ENCODE data around the gene LDHA.

Gene LDHA

DNA sequence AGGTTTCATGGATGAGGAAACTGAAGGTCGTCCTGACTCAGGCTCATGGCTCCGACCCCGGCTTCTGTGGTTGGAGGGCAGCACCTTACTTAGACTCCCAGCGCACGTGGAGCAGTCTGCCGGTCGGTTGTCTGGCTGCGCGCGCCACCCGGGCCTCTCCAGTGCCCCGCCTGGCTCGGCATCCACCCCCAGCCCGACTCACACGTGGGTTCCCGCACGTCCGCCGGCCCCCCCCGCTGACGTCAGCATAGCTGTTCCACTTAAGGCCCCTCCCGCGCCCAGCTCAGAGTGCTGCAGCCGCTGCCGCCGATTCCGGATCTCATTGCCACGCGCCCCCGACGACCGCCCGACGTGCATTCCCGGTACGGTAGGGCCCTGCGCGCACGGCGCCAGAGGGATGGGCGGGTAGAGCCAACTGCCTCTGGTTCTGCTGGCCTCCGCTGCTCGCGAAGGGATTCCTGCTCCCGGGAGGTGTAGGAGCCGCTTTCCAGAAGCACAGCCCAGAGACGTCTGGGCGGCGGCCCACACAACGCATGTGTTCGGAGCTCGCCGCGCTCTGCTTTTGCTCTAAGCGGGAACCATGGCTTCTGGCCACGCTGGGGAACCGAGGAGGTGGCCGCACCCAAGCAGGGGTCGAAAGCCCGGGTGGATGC is at the start of gene LDHA:
LDHA (plus strand) TSS at position 289 of the 653 bp plus-strand sequence. CDS start 2,280 bp downstream, outside the sequence.
- DNase-seq (ENCODE audit: low spot score) = peak; percentile 96

DNA sequence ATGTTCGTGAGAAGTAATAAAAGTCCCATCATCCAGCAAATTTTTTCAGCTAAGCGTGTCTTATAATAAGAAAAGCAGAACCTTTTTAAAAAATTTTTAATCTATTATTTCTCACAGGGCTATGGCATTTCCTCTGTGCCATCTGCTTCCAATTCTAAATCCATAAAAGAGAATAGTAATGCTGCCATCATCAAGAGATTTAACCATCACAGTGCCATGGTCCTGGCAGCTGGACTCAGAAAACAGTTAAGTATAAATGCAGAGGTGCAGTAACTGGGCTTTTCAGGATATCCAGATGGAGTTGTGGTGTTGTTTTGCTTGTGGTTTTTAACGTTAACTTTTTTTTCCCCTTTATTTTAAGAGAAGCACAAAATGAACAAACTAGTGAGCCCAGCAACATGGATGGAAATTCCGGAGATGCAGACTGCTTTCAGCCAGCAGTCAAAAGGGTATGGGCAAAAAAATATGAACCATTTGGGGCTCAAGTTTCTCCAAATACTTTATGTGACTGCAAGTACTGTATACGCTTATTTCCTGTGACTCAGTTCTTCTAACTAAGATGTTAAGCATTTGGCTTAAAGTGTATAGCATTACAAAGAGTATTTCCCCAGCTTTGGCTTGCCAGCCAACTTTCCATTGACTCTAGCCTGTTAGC is 46.8 kb upstream of the LDHA start:
- no peak for DNase-seq (ENCODE audit: low spot score)

DNA sequence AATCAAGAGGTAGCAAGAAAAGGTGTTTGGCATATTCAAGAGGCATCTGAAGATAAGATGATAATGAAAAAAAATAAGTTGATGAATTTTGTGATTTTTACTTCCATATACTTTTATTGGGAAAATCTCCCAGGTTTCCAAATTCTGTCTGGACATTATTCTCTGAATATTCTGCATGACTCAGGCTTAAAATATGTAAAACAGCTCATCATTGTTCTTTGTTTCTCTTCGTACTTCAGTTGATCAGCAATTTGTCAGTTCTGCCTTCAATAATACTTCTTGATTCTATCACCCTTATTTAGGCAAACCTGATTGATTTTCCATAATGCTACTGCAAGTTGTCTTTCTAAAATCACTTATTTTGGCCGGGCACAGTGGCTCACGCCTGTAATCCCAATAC is 41.8 kb upstream of the LDHA start:
- DNase-seq (ENCODE audit: low spot score) = no peak

DNA sequence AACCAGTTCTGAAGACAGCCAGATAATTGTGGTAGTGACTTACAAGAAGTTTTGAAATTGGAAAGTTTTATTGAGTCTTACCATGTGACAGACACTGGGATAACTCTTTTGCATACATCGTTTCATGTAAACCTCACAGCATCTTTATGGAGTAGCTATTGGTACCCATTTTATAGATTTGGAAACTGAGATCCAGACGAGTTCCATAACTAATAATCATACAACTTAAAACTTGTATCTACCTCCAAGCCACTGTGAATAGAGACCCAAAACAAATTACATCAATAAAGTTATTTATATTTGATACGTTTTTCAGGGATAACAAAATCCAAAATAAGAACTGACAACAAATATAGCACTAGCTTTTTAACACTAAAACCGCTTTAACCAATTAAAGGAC is 35.7 kb upstream of the LDHA start:
- DNase-seq (ENCODE audit: low spot score) = no peak

DNA sequence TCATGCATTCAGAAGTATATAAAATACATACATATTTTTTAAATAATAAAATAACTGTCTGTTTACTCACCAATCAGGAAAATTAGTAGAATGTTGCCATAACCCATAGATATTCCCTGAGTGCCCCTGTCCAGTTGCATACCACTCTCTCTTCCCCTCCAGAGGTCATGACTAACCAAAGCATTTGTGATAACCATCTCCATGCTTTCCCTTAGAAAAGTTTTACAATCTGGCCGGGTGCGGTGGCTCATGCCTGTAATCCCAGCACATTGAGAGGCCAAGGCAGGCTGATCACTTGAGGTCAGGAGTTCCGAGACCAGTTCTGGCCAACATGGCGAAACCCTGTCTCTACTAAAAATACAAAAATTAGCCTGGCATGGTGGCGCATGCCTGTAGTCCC is 33.2 kb upstream of the LDHA start:
- DNase-seq (ENCODE audit: low spot score) = no peak

DNA sequence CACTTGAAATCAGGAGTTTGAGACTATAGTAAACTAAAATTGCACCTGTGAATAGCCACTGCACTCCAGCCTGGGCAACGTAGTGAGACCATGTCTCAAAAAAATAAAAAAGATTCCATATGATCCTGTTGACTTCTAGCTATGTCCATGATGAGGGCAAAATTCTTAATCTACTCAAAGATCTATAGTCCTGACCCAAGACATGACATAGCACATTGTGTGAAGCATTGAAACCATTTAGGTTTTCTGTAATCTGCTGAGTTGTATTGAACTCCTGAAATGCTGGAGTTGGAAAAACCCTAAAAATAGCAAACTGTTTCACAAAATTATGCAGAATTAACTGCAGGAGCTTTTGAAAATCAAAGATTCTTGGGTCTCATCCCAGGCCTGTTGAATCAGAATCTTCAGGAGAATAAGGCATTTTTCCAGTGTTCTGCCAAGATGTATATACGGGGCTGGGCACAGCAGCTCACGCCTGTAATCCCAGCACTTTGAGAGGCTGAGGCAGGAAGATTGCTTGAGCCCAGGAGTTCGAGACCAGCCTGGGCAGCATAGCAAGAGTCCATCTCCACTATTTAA is 29.8 kb upstream of the LDHA start:
- DNase-seq (ENCODE audit: low spot score) = no peak

DNA sequence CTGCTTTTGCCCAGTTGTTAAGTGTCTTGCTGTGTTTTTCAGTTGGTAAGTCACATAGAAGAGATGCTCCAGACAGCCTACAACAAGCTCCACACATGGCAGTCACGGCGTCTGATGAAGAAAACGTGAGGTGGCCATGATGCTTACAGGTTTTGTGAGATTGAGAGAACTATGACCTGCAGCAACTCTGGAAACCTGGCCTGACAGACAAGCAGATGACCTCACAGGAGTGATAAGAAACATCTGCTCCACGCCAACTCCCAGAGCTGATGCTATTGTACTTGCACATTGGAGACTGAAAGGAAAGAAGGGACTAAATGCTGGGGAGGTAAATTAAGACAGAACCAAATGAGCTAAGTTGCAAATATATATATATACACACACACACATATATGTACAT is 28.6 kb upstream of the LDHA start:
- no peak for DNase-seq (ENCODE audit: low spot score)

DNA sequence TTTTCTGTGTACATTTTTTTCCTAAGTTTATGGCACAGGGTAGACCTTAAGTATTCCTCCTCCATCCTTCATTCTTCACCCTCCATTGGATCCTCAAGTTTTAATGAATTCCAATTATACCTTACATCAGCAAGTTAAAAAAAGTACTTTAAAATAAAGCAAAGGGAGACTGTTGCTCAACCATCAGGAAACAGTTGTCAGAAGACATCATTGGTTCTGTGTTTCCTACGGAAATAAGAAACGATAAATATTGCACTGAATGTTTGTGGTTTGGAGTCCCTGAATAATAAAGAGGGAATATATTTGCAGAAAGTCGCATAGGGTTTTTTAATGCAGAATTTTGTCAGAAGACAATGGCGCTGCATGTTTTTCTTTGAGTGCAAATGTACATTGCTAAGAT is 28.1 kb upstream of the LDHA start:
- no peak for DNase-seq (ENCODE audit: low spot score)

DNA sequence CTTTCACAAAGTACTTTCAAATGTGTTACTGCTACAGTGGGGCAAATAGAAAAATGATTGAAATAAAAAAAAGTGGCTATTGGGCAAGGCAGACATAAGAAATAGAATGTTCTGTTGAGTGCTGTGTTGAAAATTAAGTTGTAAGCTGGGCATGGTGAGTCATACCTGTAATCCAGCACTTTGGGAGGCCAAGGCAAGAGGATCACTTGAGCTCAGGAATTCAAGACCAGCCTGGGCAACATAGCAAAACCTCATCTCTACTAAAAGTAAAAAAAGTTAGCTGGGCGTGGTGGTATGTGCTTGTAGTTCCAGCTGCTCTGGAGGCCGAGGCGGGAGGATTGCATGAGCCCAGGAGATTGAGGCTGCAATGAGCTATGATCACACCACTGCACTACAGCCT is 26.9 kb upstream of the LDHA start:
- DNase-seq (ENCODE audit: low spot score) = no peak

DNA sequence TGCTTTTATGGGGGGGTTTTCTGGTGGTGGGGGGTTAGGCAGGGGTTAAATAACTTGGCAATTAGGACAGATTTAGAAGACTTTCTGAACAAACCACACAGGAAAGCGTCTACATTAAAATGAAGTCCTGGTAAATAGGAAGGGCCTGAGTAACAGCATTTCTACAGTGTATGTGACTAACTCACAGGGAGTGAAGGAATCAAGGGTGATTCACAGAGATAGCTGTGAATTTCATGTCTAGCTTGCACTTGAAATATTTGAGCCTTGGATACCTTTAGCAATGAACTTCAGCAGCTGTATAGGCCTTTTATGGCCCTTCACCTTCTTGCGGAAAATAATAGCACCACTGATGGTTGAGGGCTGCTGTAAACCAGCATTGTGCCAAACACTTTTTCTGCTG is 26.1 kb upstream of the LDHA start:
- no peak for DNase-seq (ENCODE audit: low spot score)

DNA sequence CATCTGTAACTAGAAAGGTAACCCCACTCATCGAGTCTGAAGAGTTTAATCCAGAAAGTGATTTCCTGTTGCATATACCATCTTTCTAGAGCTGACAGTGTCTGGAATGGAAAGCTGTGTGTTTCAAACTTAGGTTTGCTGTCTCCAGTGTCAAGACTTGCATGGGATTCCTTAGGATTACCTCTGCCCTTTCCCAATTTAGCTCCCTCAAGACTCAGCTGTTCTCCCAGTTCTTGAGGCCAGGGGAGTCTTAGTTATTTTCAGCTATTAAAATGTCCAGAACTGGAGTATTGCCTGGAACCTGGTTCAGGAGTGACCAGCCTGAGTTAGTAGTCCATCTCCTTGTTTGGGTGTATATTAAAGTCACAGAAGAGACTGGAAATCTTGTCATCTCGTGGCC is 25.0 kb upstream of the LDHA start:
- no peak for DNase-seq (ENCODE audit: low spot score)

DNA sequence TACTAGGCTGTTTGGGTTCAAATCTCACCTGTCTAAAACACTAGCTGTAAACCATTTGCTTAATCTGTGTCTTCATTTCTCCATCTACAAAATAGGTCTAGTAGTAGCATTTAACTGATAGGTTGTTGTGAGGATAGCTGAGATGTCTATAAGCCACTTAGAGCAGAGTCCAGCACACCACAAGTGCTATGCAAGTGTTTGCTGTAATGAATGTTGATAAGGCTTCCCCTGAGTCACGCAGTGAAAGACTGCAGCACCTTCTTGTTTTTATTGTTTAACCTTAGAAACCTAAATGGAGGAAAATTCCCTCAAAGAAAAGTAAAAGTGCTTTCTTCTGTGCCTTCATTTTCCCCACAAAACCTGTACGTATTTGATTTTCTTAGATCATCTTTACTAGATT is 23.1 kb upstream of the LDHA start:
- DNase-seq (ENCODE audit: low spot score) = no peak

DNA sequence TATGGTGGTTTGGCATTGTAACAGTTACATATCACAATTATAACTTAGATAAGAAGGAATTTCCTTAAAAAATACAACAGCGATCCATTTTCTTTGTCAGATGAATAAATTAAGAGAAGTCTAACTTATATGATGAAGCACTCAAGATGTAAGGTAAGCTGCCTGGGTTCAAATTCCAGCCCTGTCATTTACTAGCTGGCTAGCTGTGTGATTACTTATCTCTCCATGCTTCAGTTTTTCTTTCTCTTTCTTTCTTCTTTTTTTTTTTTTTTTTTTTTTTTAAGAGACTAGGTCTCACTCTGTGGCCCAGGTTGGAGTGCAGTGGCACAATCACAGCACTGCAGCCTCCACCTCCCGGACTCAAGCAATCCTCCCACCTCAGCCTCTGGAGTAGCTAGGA is 22.2 kb upstream of the LDHA start:
- no peak for DNase-seq (ENCODE audit: low spot score)

DNA sequence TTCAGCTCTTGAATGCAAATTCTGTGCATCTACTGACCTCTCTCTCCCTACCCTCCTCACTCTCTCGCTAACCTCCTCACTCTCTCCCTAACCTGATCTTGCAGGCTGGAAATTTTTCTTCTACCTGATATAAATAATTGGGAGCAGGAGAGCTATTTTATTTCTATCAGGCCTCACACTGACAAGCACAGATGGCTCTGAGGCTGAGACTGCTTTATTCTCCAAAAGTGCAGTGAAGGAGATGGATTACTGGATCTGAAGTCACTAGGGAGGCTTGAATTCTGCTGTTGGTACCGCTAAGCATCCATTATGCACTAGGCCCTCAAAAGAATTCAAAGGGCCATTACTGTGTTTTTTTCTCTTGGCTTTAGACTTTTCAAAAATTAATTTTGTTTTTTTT is 19.4 kb upstream of the LDHA start:
- no peak for DNase-seq (ENCODE audit: low spot score)

DNA sequence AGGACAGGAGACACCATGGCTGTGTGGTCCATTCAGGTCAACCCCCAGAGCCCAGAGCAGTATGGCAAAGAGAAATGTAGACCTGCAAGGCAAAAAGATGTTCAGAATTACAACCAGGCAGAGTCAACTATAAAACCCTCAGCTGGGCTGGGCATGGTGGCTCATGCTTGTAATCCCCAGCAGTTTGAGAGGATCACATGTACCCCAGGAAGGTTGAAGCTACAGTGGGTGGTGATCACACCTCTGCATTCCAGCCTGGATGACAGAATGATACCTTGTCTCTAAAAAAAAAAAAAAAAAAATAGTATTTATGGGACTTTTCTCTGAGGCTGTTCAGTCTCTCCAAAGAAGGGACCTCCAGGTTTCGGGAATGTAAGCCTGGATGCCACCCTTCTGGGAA is 18.4 kb upstream of the LDHA start:
- DNase-seq (ENCODE audit: low spot score) = no peak

DNA sequence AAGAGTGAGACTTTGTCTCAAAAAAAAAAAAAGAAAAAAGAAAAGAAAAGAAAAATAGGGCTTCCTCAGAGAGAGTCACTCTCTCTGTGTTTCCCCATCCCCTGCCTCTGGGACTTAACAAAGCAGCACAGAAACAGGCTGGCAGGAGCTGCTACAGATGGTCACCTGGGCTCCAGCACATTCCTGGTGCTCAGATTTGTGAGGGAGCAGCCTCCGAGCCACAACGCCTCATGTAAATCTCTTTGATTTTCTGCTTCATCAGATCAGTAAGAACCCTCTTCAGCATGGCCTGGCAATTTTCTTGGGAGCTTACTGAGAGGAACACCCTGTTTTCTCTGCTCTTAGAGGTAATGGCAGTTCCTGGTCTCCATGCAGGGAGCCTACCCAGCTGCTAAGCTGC is 15.2 kb upstream of the LDHA start:
- no peak for DNase-seq (ENCODE audit: low spot score)

DNA sequence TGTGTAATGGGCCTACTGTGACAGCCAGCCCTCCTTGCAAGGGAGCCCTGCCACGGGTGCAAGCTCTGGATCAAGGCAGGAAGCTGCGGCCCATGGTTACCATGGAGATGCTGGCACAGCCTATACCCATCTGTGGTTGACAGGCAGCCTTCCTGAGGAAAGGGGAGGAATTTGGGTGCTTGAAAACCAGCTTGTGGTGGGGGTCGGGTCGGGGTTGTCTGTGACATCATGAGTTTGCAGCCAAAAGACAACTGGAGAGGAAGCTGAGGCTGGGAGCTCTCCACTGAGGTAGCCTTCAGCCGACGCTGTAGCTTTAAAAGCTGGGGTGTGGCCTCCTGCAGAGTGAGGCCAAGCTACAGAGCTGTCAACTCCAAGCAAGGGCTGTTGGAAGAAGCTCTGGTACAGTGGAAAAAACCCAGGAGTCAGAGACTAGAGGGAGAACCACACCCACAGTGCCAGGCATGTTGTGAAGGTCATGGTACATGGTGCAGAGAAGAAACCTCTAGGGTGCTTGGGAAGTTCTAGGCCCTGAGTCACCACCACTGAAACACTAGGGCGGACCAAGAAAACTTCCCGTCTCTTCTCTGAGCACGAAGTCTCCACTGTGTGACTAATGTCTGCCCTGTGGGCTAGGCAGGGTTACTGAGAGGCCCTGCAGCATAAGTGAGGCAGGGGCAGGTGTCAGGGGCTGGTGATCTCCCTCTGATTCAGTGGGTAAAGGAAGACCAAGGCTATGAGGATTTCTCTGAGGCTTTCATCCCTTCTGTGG is 10.8 kb upstream of the LDHA start:
- no peak for DNase-seq (ENCODE audit: low spot score)

DNA sequence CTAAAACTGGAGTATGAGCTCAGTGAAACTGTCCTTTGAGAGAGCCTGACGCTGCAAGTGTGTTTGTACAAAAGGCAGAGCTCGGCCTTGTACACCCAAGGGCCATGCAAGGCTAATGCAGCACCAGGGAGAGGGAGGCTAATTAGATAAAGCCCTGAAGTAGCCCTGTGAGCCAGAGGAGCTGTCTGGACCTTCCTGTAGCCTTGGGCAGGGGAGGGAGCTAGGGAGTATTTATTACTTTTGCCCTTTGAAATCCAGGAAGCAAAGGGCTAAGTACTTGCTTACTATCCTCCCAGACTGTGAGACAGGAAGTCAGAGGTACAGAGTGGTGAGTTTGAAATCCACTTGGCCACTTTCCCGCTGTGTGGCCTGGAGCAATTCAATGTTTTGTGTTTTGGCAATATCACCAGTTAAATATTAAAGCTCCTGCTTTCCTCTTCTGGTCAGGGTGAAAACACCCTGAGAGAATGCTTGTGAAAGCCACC is 10.2 kb upstream of the LDHA start:
- no peak for DNase-seq (ENCODE audit: low spot score)

DNA sequence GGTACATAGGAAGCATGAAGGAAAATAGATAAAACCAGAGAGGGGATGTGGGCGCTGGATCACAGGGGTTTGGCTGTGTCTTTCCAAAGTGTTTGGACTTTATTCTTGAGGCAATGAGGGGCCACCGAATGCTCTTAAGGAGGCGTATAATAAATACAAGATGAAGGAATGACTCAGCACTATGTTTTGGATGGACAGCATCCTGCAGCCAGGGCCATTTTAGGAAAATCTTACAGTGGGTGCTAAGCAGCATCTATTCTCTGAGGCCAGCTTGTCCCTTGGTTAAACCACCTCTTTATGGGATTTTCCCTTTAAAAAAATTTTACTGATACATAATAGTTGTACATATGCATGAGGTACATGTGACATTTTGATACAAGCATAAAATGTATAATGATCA is 4.3 kb upstream of the LDHA start:
- no peak for DNase-seq (ENCODE audit: low spot score)

DNA sequence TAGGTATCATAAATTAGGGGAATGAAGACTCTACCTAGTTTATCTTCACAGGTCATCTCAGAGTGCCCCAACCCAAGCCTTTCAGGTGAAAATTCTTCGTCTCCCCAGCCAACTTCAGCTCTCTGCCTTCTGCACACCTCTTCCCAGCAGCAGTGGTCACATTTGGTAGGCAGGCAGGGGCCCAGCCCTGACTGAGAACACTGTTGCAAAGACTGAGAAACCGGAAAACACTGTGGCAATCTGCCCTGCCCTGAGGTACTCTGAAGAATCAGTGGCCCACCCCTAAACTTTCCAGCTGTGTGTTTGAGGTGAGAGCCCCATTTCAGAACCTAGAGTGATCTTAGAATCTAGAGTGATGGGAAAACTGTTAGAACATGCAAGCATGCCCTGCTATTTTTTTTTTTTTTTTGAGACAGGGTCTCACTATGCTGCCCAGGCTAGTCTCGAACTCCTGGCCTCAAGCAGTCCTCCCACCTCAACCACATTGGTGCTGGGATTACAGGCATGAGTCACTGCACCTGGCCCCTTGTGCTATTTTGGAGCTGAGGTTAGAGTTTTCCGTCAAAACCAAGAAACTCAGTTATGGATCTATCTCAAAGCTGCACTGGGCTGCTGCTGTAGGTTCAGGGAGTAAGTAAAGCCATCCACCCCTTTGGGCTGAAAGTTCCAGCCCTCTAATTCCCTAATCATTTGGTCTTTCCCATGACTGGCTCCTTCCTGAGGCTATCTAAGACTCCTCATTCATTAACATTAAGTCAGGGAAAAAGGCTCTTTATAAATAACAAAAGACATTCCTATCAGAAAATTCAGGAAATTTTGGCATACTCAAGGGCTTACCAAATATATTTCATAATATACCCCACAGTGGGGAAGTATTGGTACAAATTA is 1.7 kb upstream of the LDHA start:
- no peak for DNase-seq (ENCODE audit: low spot score)

DNA sequence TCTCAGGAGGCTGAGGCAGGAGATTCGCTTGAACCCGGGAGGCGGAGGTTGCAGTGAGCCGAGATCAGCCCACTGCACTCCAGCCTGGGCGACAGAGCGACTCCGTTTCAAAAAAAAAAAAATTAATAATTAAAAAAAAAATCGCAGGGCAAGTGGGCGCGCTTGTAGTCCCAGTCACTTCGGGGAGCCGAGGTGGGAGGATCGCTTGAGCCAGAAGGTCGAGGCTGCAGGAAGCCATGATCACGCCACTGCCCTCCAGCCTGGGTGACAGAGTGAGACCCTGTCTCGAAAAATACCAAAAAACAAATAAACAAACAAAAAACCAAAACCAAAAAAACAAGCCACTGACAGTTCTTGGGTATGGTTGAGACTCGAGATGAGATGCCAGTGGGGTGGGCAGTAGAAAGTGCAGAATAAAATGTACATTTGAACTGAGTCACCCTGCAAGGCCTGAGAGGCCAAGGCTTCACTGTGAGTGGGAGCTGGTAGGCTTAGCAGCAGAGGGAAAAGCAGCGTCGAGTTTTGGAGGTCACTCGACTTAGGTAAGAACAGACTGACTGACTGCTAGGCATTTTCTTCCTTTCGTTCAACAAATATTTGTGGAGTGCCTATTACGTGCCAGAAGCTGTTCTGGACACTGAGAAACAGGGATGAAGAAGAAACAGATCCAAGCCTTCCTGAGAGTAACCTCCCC is 635 bp upstream of the LDHA start:
- DNase-seq (ENCODE audit: low spot score) = no peak

Measured in NAMALWA (cell line).